Caki2 (cell line): ENCODE data around the gene ANO1. TPM values are rescaled to one million over a fixed set of nuclear protein-coding genes. Genes with fewer than 3 reads are reported as not detected.
A peak's percentile ranks its signal among the peaks of the same experiment; 100 is the strongest.

Experiments
- DNase-seq: peaks from one replicate; pipeline ENCODE4 v3.0.0-alpha.2; 2015; ENCODE audit warnings: low read depth
- in situ Hi-C: cut with HindIII; loops from 2 replicates; pipeline ENCODE4 v1.10.0; 2016; ENCODE audit warnings: low sequenced_read_pairs, low pct_unique_long_range_greater_than_20kb, mixed read lengths
- total RNA-seq: library from RNA; depleted of rRNA; stranded (reverse); fragments of >200 nt; shearing (Covaris generic); gene quantifications from 2 replicates; pipeline ENCODE4 v1.2.3, GENCODE V29; 2014; ENCODE audit warnings: low replicate concordance

The ANO1 gene
- total RNA-seq, 1 experiment from 2014 or later: not detected

DNA sequence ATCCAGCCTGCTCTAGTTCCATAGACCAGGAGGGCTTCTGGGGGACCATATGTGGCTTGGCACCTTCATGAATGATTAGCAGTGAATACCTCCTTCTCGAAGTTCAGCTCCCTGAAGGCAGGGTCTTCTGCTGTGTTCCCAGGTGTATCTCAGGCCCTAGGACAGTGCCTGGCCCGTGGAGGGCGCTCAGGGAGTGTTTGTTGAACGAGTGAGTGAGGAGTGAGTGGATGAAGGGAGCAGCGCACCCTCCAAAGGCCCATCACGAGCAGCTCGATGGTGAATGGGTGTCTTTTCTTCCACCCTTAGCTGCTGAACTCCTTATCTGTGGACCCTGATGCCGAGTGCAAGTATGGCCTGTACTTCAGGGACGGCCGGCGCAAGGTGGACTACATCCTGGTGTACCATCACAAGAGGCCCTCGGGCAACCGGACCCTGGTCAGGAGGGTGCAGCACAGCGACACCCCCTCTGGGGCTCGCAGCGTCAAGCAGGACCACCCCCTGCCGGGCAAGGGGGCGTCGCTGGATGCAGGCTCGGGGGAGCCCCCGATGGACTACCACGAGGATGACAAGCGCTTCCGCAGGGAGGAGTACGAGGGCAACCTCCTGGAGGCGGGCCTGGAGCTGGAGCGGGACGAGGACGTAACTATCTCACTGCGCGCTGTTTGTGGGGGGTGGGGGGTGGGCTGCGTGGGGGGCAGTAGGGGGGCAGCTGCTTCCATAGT, 9.5 kb downstream of the ANO1 start:
- DNase-seq: no peak
- in situ Hi-C loops: no loop called here

DNA sequence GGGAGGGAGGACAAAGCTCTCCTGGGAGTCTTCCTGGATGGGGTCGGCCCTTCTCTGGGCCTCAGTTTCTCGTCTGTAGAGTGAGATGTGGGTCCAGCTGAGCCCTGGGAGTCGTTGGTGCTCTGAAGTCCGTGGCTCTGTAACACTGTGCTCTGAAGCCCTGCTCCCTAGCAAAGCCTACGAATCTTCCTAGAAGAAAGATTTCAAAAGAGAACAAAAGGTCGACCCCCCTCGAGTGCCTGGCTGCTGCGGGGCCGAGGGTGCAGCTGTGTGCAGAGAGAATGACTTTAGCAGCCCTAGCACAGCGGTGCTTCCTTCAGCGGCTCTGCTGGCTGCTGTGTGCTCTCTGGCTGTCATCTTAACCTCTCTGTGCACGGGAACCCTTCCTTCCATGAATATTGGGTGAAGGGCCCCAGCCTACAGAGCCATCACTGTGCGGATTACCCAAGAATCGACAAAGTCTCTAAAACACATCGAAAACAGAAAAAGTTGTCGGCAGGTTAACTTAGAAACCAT, 10.7 kb downstream of the ANO1 start:
- in situ Hi-C loops: no loop called here

DNA sequence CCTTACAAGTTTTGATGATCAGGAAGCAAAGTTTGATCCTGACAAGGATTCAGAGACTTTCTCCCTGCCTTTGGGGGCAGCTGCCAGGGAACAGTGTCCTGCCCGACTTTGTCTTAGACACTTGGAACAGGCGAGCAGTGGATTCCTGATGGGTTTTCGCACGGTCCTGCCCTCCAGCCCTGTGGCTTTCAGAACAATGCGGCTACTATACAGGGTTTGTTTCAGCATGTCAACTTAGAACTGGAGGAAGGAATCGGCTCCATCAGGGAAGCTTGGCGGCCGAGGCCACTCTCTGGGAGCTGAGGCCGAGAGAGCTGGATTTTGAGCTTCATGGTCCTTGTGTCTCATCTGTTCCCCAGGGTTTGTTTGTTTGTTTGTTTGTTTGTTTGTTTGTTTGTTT, 11.5 kb downstream of the ANO1 start:
- in situ Hi-C loops: no loop called here
- no peak for DNase-seq

More for the DNA sequence above, 10.7 kb downstream of the ANO1 start:
- DNase-seq: no peak

DNA sequence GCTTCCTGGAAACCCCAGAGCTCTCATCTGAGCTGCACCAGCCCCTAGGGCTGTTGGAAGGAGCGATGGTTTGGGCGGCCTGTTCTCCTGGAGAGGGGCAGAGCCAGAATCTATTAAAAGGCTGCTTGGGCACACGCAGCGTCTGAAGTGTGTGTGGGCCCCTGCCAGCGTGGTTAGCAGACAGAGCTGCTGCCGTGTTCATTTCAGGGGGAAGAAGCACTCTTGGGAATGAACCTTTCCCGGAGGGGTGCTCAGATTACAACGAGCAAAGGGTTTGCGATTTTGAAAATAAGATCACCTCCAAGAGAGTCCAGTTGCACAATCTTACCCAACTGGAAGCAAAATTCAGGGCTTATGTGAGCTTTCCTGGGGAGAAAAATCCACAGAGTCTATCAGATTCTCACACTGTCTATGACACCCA, 12.9 kb downstream of the ANO1 start:
- in situ Hi-C loops: no loop called here
- DNase-seq: no peak

DNA sequence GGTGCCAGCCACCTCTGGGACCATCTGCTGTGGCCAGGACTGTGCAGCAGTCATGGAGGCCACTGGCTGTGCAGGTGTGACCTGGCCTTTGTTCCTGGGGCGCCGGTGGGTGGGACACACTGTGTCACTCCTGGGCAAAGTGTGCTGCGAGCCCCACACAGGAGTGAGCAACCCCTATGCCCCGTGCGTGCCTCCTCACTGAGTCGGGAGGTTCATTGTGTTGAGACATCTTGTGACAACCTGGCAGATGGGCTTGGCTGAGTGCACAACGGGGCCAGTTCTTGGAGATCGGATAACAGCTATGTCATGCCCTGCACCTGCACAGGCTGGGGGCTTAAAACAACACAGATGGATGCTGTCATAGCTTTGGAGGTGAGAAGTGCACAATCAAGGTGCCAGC, 13.5 kb downstream of the ANO1 start:
- DNase-seq: no peak
- in situ Hi-C loops: no loop called here

DNA sequence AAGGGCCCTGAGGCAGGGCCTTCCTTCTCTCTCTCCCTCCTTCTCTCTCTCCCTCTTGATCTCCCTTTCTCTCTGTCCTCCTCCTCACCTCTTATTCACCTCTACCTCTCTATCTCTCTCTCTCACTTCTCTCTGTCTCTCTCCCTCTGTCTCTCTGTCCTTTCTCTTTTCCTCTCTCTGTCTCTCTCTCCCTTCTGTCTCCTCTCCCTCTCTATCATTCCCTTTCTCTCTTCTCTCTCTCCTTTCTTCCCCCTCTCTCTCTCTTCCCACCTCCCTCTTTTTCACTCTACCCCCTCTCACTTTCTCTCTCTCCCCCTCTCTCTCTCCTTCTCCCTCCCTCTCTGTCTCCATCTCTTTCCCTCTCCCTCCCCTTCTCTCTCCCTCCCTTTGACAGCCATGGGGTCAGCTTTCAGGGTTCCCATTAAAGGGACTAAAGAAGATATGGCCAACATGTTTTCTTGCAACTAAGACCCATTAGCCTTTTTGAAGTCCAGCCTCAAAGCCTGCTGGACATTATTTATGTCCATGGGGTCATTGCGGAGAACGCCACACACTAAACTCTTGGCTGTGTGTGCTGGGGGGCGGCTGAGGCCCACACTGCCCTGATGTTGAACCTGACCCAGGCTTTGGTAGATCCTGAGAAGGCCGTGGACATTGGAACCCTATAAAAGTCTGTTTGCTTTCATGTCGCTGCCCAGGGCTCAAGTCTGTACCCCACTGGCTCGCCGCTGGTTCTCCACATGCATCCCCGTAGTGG, 15.0 kb downstream of the ANO1 start:
- no peak for DNase-seq
- in situ Hi-C loops: no loop called here

DNA sequence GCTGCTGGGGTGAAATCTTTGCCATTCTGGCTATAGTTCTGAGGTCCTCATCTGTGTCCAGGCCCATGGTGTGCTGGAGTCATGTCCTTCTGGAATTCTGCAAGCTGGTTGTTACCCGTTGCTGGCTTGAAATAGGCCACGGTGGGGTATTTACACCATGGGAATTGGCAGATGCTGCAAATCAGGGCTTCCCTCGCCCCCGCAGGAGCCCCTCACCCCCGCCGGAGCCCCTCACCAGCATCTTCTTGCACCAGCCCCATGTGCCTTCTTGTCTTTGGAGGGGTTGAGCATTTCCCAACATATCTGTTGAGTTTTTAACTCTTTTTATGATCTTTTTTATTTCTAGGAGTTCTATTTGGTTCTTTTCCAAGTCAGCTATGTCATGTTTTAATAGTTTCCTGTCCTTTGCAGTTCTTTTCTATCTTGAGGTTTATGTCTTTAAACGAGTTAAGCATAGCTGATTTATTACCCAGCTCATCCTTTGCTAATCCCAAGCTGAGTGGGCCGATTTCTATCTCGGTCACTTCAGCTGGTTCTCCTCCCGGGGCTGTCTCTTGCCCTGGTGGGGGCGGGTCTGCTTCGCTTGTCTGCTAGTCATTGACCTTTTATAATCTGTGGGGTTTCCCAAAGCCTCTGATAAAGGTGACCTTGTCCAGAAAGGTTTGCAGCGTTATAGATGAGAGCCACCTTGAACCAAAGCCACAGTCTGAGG, 17.6 kb downstream of the ANO1 start:
- in situ Hi-C loops: no loop called here

DNA sequence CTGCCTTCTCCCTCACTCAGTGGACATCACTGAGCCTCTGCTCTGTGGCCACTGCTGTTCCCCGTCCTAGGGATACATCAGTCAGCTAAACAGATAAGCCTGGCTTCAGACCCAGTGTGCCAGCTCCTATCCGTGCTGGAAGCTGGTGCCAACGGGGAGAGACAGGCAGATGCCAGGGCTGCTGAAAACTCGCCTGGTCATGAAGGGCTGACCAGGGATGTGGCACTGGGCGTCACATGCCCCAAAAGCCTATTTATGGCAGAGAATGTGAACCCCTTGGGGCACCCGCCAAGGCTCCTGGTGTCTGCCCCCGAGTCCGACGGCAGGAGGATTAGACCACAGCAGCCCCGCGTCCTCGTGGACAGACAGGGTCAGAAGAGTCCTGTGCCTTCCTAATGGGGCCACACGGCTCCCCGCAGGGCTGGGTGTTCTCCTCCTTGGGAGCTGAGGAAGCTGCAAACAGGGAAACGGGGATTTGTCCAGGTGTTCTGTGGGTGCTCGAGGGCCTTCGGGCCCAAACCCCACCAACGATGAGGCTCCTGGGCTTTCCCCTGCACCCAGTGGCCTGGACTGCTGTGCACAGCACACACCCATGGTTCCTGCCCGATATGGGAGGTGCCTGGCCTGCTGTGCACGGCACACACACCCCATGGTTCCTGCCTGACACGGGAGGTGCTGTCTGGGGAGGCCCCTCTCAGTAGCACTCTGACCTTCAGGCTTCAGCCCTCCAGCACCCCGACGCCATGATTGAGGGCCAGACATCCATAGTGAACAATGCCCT, 19.9 kb downstream of the ANO1 start:
- in situ Hi-C loops: no loop called here
- DNase-seq: no peak

More for the DNA sequence above, 17.6 kb downstream of the ANO1 start:
- DNase-seq: no peak

DNA sequence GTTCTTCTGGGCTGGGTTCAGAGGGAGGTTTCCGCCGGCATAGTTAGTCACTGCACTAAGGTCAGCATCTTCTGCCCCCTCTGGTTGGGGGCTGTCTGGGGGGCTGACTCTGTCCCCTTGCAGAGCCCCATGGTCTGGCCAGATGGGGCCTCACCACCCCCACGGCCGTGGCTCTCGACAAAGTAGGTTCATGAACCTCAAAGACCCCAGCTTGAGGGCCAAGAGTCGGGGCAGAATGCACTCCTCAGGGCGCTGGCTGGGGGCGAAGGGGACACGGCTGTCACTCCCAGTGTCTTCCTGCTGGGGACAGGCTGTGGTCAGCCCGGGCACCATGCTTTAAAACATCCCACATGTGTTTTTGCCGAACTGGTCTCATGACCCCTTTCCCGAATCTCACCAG, 20.8 kb downstream of the ANO1 start:
- in situ Hi-C loops: no loop called here
- no peak for DNase-seq

DNA sequence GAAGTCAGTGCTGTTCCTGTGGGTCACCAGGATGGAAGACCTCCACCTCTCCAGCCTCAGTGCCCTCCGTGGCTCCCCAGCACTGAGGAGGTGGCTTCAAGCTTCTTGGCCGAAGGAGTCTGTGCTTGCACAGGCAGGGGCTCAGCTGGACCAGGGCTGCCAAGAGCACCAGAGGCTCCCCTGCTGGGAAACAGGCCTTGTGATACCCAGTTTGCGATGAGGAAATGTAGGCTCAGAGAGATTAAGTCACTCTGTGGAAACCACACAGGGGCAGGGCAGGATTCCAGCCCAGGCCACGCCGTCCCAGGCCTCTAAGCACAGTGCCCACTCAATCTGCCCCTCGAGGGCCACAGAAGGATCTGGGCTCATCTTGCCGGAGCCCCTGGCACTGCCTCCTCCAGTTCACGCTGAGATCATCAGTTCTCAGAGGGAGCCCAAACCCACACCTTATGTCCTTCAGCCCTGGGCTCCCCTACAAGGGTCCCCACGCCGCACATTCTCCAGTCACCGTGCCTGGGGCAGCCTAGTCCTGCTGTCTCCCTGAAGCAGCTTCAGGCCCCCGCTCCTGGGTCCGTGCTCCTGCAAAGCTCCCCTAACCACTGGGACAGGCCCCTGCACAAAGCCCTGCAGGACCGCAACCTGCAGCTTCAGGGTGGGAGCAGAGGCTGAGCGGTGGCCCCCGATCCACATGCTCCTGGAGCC, 21.6 kb downstream of the ANO1 start:
- in situ Hi-C loops: no loop called here
- DNase-seq: no peak

DNA sequence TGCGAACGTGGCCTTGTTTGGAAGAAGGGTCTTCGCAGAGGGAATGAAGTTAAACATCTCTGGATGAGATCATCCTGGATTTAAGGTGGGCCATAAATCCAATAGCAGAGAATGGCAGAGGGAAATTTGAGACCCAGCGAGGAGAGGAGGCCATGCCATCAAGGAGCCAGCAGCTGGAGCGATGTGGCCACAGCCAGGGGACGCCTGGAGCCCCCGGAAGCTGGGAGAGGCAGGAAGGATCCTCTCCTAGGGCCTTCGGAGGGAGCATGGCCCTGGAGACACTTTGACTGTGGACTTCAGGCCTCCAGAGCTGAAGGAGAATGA, 22.1 kb downstream of the ANO1 start:
- in situ Hi-C loops: no loop called here

DNA sequence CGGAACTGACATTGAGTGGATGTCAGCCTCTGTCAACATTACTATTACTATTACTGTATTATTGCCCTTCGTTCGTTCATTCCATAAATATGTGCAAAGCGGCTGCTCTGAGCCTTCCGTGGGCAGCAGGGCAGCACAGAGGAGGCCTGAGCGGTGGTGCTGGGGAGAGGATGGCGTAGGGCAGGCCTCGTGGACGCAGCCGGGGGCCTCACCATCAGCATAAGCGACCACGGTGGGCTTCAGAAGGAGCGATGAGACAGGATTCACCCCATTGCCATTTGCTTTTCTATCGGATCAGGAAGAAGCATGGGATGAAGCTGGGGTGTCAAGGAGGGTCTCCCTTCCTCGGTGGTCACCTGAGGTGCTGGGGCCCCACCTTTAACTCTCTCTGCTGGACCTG, 22.7 kb downstream of the ANO1 start:
- in situ Hi-C loops: no loop called here
- no peak for DNase-seq

More for the DNA sequence above, 22.1 kb downstream of the ANO1 start:
- DNase-seq: no peak

DNA sequence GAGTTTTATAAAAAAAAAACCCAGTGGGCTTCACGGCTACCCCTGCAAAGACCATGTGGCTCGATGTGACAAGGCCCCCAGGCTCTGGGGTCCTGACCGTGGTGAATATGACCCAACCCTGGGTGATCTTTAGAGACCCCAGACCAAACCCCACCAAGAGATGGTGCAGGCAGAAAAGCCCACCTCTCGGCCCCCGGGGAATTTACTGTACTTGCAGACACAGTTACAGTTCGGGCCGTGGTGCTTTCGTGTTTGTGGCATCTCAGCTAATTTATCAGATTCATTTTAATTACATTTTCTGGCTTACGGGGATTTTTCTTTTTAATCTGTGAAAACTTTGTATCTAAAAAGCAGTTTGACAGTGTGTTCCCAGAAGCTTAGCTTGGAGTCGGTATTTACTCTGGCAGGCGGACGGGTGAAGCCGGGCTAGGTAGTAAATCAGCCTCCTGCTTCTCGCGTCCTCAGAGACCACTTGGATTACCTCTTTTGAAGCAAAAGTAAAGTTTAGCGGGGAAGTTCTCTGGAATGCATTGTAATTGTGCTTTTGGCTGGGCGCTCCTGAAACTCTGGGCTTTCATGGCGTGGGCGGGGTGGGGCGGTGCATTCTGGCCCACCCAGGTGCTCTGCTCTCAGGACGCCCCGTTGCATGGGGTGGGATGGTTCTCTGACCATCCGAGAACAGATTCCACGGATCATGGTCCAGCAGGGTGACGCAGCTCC, 25.3 kb downstream of the ANO1 start:
- no peak for DNase-seq
- in situ Hi-C loops: no loop called here

DNA sequence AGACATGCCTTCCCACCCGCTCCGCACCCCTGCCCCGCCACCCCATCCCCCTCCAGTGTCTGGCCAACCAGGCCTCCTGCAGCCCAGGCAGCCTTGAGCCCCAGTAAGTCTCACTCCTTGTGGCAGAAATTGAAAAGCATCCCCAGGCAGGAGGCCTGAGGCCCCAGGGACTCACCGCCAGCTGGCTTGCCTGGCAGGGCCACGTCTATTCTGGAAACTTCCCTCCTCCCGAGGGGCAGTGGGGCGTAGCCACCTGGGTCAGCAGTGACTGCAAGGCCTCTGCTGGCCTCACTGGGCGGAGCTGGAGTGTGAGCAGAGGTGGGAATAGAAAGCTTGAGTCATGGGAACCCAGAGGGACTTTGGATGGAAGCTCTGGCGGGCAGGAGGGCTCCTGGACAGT, 26.3 kb downstream of the ANO1 start:
- in situ Hi-C loops: no loop called here
- peak; percentile 38 for DNase-seq

DNA sequence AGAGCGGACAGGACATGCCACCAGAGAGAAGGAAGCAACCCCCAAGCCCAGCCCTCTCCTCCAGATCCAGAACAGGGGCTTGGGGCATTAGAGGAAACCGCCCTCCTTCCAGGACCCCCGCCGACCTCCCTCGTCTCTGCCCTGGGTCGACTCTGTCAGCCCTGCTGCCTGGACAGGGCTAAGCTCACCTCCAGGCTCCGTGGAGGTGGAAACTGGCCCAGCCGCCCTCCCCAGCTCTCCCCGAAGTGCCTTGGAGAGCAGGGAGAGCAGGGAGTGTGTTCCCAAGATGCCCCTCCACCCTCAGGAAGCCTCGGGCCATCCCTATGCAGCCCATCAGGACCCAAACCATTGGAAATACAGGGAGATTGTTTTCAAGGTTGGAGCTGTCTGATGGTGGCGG, 26.8 kb downstream of the ANO1 start:
- in situ Hi-C loops: no loop called here
- no peak for DNase-seq

DNA sequence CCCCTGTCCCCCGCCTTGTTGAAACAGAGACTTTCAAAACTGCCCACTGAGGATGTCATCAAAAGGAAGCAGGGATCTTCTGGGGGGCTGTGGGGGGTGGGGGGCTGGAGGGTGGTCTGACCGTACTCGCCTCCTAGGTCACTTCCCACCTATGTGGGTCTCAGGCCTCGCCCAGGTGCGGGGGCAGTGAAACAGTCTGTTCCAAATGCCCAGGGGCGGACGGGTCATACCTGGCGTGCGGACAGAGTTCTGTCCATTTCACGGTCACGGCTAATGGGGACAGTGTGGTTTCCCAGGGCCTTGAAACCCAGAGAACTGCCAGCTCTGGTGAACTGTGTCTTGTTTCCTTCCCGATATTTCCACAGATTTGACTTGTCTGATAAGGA, 27.2 kb downstream of the ANO1 start:
- in situ Hi-C loops: no loop called here
- DNase-seq: no peak

DNA sequence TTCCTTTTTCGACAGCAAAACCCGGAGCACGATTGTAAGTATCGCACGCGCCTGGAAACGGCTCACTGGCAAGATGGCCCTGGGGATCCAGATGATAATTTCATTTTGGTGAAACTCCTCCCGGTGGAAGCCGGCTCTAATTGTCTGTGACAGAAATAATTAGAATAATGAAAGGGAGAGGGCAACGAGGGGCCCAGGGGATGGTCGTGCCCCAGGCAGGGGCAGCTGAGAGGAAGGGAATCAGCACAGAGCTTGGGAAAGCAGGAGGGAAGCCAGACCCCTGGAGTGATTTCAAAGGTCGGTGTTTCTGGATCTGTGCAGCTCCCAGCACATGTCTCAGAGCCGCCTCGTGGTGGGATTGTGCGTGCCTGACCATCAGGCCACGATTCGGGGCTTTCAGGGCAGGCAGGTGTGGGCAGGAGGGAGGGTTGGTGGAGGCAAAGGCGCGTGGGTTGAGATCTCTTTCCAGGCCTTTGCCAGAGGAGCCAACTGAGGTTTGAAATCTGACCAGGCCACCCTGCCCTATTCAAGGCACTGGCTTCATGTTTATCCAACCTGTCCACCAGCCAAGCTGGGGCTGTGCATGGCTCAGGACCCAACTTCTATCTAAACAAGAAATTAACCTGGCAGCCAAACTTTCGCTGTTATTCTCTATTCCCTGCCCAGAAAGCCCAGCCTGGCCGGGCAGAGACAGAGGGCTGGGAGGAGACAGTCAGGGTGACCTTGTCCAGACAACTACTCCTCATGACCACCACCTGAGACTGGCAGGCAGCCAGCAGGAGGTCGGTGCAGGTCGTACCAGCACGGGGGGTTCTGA, 27.8 kb downstream of the ANO1 start:
- in situ Hi-C loops: no loop called here
- no peak for DNase-seq
